ENCODE measurements around the gene HOXD10.

GRCh38 chr2:176084611-176085119 lies 31.9 kb upstream of the HOXD10 start:
- TF ChIP-seq POLR2A (IDR thresholded peaks at IDR 0.05) (no peak), CTCF (IDR thresholded peaks at IDR 0.05) (peak in 1 of 3 experiments; percentile 37), POLR2AphosphoS5 (IDR thresholded peaks at IDR 0.05; ENCODE audit: insufficient read depth in 1 of 2, low read depth in 1 of 2) (no peak)
